ENCODE data around the gene MARCHF2.

DNA sequence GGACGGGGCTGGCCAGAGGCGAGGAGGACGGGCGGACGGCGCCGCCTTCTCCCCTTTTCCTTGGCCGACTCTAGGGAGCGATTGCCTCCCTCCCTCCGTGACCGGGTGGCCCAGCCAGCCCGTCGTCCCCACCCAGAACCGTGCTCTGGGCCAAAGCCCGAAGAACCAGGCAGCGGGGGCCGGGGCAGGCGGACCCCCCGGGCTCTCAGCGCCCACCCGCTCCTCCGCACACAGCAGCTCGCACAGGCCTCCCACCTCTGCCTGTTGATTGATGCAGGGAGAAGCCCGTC lies 9.3 kb upstream of the MARCHF2 start:
- TF ChIP-seq POLR2AphosphoS5 (IDR thresholded peaks at IDR 0.05; ENCODE audit: low read depth, low read length) (no peak), PAX5 (IDR thresholded peaks at IDR 0.05; ENCODE audit: insufficient read depth, low read length, severe bottlenecking) (no peak), POLR2A (IDR thresholded peaks at IDR 0.05; ENCODE audit: low read depth, low read length) (no peak), TAF1 (IDR thresholded peaks at IDR 0.05; ENCODE audit: low read depth, low read length) (no peak), SPI1 (IDR thresholded peaks at IDR 0.05; ENCODE audit: low read depth, low read length) (no peak), POU2F2 (IDR thresholded peaks at IDR 0.05; ENCODE audit: low read depth, low read length) (no peak)

Measured in GM12891 (cell line).